ENCODE results near the gene MYLIP.

The MYLIP gene

DNA sequence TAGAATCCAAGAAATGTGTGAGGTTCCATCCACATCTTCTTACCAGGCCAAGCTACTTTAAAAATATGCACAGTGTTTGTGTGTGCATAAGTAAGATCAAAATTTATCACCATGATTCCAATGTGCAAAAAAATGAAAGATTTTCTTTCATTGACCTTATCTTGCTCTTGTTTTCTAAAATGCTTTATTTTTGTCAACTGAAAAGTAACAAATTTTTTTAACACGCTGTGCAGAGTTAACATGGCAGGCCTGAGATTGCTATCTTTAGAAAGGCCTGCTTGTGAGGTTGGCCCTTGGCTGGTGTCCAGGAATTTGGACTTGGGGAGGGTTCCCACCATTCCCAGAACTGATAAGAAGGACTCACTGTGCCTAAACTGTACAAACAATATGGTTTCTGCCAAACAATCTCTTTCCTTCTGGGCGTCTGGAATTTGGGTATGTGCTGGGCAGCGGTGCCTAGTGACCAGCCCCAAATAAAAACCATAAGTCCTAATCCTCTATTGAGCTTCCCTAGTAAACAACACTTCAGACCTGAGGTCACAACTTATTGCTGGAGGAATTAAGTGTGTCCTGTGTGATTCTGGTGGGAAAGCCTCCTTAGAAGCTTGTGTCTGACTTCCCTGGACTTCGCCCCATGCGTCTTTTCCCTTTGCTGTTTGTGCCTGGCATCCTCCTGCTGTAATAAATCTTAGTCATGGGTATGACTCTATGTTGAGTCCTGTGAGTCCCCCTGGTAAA is 19.8 kb upstream of the MYLIP start:
- DNase-seq = no peak

DNA sequence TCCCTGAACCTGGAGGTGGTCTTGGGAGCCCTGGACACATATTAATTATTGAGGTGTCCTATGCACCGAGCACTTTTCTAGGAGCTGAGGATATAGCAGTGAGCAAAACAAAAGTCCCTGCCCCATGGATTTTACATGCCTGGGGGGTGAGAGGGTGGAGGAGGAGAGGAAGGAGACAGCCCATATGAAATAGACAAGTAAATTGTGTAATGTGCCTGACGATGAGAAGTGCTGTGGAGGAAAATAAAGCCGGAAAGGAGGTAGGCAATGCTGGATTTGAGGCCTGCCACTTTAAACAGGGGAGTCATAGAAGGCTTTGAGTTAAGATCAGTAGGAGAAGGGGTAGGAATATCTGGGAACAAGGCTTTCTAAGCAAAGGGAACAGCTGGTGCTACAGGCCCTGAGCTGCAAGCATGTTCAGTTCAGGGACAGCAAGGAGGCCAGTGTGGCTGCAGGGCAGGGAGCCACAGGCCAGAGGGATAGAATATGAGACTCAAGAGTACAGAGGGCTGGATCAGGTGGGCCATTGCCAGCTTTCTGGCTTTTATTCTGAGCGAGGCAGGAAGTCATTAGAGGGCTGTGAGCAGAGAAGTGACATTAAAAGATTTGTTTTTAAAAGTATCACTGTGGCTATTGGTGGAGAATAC is 19.1 kb upstream of the MYLIP start:
- DNase-seq = no peak

DNA sequence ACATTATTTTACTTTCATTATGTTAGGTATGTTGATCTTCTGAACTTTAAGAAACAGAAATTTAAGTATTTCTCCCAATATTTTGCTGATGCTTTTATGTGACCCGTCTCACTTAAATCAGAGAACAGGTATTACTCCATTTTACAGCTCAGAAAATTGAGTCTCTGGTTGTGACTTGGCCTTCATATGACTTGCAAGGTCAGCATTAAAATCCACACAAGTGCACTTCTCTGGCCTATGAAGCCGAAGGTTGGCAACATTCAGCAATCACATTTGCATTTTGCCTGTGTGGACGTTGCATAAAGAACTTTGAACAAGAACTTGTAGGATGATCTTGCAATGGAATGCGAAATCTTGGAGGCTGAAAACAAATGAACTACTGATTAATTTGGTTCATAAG is 10.1 kb upstream of the MYLIP start:
- DNase-seq = no peak

DNA sequence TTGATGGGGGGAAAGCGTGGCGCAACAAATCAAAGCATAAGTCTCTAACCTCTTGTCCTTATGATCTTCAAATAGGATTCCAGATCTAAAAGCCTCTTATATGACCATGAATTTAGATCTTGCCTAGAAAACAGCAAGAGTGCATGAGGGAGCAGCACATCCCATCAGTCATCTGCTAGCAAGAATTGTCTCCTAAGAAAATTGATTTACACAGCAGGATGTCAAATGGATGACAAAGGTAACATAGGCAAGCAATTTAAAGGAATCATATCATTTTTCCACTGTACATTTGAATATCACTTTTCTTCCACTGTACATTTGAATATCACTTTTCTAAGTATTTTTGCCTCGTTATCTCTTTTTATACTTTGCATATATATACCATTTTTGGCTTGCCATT is 7.5 kb upstream of the MYLIP start:
- DNase-seq = no peak

DNA sequence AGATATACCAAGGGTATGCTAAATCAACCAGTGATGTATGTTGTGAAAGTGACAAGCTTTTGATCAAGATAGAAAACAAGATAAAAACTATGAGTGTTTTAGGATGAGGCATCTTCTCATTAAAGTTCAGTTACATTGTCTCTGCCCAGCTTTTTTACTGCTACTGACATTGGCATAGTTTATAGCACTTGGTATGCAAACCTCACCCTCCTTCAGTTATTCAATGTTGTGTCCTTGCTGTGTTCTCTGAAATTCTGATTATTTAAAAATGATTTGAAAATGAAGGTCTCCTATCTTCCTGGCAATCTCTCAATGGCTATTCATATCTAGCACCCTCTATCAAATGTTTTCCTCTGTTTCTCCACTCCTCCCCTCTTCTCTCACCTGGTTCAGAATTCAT is 6.7 kb upstream of the MYLIP start:
- DNase-seq = no peak

DNA sequence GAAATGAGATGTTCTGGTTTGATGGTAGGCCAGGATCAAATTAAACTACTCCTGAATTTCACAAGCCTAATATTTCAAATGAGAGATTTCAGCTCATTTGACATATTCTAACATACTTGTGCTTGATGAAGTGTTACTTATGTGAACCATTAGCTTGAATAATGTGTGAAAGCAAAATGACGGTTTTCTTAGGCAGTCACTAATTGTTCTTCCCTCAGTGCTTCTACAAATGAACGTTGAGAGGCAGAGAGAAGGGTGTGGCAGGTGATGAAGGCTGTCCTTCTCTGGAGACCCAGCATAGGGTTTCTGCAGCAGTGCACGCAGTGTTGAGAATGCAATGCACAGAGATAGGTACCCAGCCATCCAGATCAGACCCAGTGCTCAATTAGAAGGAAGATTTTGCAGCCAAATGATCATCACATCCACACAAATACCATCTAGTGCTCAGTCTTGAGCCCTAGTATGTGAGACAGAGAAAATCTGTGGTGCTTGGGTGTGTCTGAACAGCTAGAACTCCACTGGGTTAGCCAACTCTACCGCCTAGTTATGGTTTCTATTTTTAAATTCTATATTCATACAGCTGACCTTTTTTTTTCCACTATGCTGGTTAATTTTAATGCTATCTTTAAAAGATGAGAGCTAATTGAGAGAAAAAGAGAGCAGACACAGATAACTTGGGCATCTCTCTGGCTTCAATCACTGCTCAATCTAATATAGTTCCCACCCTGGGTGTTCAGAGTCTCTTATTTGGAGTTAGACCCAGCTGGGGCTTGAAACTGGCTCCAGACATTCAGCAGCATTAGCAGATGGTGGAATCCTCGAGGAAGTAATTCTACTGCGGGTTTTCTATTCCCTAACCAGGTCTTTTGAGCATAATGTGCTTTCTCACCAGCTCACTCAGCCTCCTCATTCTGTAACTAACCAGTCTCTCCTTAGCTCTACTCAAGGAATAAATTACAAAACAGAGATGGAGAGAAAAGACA is 4.4 kb upstream of the MYLIP start:
- no peak for DNase-seq

DNA sequence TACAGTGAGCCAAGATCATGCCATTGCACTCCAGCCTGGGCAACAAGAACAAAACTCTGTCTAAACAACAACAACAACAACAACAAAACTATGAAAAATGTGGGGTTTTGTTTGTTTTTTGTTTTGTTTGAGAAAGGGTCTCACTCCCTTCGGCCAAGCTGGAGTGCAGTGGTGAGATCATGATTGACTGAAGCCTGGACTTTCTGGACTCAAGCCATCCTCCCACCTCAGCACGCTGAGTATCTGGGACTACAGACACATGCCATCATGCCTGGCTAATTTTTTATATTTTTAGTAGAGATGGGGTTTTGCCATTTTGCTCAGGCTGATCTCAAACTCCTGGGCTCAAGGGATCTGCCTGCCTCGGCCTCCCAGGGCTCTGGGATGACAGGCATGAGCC is 2.8 kb upstream of the MYLIP start:
- no peak for DNase-seq

DNA sequence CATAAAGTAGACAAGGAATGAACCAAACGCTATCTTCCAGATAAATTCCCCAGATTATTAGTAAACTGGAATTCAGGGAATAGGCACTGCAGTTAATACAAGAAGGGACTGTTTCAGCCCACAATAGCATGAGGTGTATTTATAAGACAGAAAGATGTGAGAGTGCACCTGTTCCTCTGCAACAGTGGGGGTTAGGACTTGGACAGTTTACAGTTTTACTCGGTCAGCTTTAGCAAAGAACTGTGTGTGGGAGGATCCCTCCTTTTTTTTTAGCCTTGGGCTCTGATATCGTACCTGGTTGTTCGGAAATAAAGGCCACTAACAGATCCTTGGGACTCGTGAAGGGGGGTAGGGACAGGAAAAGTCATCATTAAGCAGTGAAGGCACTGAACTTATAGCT is 2.0 kb upstream of the MYLIP start:
- DNase-seq = no peak

DNA sequence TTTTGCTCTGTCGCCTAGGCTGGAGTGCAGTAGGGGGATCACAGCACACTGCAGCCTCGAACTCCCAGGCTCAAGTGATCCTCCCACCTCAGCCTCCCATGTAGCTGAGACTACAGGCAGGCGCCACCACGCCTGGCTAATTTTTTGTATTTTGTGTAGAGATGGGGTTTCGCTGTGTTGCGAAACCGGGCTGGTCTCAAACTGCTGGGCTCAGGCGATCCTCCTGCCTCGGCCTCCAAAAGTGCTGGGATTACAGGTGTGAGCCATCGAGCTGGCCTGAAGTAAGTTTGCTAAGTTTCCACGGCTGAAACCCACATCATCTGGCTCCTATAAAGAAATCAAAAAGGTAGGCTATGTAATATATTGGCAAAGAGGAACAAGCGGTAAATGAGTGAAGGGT is 1.4 kb upstream of the MYLIP start:
- DNase-seq = no peak

DNA sequence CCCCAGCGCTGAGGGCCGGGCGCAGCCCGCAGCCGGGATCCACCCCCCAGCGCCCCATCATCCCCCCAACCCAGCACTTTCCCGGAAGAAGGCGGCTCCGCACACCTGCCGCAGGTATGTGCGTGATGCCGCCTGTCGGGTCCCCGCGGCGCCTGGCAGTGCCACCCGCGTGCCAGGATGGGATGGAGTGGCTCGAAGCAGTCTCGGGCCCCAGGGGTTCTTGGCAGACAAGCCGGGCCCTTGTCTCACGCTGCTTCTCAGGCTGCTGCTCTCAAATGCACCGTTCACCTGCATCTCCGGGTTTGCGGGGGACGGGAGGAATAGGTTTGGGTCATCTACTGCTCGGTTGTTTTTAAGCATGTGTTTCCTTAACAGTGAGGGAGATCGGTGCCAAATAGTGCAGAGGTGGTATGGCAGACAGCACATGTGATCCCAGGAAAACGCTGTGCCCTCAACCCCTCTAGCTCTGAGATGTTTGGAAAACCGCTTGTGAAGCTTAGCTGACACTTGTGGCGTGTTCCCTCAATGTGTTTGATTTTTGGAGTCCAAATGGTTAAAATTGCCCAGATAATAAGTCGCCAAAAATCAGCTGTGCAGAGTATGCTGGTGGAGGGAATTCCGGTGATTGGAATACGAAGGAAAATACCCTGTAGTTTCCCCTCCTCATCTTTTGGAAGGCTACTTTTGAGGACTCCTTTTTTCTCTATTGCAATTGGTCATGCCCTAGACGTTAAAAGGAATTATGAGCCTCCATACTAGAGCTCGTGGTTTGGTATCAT is 926 bp downstream of the MYLIP start:
- no peak for DNase-seq

DNA sequence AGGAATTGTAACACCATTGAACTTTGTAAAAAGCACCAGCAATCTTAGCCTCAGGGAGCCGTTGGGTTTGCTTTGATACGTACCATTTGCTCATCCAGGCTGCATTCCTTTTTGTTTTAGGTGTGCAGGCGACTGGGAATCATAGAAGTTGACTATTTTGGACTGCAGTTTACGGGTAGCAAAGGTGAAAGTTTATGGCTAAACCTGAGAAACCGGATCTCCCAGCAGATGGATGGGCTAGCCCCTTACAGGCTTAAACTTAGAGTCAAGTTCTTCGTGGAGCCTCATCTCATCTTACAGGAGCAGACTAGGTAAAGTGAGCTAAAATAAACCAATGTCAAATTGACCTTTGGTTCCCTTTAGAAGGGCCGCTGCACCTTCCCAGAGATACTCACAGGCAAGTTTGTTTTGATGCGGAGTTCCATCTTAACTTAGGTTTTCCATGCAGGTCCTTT is 1.6 kb downstream of the MYLIP start:
- no peak for DNase-seq

DNA sequence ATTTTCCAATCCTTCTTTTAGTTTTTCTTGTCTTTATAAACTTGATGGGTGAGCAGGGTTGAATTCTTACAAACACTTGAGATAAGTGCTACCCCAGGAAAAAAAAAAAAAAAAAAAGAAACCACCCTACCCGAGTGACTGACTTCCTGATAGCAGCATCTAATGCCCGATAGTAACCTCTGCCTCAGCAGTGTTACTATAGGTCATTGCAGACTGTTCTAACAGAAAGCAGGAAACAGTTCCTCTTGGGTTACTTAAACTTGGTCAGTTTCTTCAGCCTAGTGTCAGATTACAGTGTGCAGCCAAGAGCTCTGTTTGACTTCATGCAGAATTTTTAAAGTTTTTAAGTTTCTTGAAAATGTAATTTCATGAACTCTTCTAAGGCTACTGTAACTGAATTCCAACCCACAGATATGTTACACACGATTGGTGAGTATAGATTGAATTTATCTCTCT is 2.1 kb downstream of the MYLIP start:
- DNase-seq = no peak

DNA sequence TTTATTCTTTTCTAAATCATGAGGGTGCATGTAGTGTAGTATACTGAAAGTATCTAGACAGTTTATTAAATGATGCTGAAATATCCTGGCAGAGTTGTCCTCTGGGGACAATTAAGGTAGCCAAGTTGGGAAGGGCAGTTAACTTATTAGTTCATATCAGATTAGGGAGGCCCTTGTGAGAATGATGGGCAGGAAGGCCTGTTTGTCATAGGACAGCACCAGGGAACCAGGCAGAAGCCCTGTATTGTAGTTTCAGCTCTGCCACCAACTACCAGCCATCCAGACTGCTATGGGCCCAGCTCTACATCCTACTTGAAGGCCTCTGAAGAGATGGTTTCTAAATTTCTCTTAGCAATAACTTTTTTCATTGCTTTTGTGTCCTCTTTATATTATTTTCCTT is 4.0 kb downstream of the MYLIP start:
- DNase-seq = no peak

DNA sequence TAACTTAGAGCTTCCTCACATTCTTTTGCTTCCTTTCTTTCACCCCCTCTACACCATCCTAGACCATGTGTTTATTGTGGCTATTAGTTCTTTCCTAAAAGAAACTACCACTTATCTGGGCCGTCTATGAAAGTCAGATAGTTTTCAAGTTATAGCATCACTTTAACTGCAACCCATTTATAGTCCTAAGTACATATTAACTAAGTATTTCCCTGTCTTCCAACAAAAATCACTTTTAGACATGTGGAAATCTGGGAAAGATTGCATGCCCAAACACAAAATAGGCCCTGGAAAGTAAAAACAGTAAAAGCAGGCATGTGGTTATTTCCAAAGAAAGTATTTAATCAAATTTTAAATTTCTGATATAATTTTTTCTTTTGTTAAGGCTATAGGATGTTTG is 5.5 kb downstream of the MYLIP start:
- DNase-seq = no peak

DNA sequence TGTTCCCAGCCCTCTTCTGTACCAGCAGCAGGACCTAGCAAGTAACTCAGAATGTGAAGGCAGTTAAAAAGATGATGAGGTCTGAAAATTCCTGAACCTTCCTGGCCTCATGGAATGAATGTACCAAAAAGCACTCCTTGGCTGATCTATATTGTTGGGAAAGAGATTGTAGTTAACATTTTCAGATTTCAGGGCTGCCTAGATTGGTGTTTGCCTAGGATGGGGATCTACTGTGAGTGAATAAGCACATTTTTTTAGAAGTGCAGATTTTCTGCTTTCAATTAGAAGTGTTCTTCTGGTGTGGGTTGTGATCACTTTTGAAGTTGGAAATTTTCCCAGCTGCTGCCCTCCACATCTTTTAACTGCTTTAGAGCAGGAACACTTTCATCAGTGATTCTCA is 6.2 kb downstream of the MYLIP start:
- no peak for DNase-seq

DNA sequence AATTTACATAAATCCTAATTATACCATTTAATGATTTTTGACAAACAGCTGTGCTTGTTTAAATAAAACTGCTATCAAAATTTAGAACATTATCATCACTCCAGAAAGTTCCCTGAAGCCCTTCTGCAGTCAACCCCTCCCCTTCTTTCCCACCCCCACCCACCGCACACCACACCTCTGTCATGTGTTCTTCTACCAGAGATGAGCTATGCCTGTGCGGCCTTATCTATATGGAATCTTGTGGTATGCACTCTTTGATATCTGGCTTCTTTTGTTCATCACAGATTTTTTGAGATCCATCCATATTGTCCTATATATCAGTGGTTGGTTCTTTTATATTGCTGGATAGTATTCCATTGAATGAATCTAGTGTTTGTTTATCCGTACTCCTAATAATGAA is 7.2 kb downstream of the MYLIP start:
- DNase-seq = no peak

DNA sequence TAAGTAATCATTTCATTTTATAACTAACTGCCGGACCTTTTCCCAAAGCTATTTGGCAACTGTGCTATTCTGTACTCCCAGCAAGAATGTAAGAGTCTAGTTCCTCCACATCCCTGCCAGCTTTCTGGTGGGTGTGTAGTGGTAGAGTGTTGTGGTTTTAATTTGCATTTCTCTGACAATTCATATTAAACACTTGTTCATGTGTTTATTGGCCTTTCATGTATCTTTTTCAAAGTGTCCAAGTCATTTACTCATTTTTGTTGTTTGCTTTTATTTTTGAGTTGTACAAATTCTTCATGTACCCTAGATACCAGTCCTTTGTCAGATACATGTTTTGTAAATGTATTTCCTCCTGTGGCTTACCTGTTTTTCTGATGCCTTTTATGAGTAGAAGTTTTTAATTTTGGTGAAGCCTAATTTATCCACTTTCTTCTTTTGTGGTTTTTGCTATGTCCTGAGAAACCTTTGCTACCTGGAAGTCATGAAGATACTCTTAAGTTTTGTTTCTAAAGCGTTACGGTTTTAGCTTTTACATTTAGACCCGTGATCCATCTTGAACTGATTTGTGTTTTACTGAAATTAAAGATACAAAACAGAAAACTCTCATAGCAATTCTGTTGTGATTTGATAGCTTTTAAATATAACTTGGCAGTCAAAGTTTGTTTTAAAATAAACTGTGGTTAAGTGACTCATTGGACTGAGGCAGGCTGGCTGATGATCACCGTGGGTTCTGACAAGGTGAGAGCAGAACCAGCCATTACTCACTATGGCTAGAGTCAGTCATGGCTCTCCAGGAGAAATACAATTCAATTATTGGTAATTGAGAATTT is 8.0 kb downstream of the MYLIP start:
- peak; percentile 52 for DNase-seq

DNA sequence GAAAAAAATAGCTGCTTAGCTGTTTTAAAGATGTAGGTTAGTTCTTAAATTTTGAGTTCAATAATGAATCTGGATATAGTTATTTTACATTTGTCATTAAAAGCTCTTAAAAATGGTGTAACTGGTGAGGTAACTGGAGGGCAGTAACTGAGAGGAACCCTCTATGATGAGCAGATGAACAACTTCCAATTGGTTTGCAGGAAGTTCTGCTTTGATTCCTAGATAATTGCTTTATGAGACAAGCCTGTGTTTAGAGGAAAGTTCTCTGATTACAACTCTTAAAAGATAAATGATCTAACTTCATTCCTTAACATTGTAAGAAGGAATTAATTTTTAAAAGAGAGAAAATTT is 8.5 kb downstream of the MYLIP start:
- no peak for DNase-seq

DNA sequence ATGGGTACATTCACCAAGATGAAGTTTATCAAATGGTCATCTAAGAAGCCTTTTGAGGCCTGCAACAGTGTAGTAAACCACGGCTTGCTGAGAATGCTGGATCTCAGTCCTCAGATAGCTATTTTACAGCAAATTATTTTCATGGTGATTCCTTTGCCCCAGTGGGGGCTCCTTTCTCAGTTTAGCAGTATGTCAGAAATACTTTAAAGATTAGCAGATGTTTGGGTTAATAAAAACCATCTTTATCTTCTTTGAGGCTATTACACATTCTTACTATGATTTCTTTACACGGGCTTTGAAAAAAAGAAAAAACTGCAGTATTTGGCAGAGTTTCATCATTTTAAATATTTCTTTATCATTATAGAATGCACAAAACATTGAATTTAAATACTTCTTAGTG is 10.7 kb downstream of the MYLIP start:
- DNase-seq = no peak

DNA sequence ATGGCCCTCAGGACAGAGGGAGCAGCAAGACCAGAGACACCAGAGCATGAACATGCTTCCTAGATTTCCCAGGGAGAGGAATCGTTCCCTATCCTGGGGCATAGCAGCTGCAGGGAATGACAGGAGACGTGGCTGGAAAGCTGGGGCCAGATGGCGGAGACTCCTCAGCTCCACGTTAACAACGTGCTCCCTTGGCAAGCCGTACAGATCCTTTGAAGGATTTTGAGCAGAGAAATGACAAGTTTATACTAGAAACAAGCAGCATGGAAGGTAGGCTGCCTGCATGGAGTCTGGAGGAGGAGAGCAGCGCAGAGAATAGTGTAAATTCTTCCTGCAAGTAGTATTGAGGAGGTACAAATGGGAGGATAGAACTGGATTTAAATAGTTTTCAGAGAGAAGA is 11.7 kb downstream of the MYLIP start:
- no peak for DNase-seq

DNA sequence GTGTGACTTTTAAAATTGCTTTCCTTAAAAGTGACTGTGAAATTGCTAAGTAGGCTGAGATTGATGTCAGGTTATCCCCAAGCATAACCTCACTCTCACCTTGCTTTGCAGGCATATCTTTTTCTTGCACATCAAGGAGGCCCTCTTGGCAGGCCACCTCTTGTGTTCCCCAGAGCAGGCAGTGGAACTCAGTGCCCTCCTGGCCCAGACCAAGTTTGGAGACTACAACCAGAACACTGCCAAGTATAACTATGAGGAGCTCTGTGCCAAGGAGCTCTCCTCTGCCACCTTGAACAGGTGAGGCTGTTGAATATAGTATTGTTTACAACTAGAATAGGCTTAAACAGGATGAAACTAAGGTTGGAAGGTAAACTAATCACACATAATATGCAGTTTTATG is 12.6 kb downstream of the MYLIP start:
- no peak for DNase-seq

DNA sequence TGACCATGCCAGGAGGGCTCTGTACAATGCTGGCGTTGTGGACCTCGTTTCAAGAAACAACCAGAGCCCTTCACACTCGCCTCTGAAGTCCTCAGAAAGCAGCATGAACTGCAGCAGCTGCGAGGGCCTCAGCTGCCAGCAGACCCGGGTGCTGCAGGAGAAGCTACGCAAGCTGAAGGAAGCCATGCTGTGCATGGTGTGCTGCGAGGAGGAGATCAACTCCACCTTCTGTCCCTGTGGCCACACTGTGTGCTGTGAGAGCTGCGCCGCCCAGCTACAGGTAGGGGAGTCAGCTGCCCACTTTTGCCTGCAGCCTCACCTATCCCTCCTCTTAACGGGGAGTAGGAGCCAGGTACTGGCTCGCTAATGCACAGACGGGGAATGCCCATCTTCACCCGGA is 16.2 kb downstream of the MYLIP start:
- no peak for DNase-seq

Data from activated naive CD4-positive, alpha-beta T cell treated with anti-CD3 and anti-CD28 coated beads, Interleukin-2, amount 50 U/mL, for 16 hours (primary cell).